Breast epithelium (tissue), 4 donors: ENCODE results near the gene SIK3. TPM values are rescaled to one million over a fixed set of nuclear protein-coding genes. Genes with fewer than 3 reads are reported as not detected.

Experiments
- DNase-seq, 2 donors: peaks; one replicate each; pipeline ENCODE4 v3.0.0-alpha.2; 2019; ENCODE audit warnings: low spot score in 2 of 2
- H3K27ac ChIP-seq, 2 donors: fragments of 200-600 bp; sonication (generic) in 1 of 2; one replicate each; pipeline ENCODE4 v1.5.1; 2016 to 2019; ENCODE audit warnings: mild to moderate bottlenecking in 1 of 2
- H3K27me3 ChIP-seq, 2 donors: fragments of 200-600 bp; sonication (generic) in 1 of 2; one replicate each; pipeline versions ENCODE4 v1.5.1 to v1.6.0; 2017 to 2019; ENCODE audit warnings: control low read depth in 1 of 2, mild to moderate bottlenecking in 1 of 2
- H3K36me3 ChIP-seq: fragments of 200-600 bp; one replicate; pipeline ENCODE4 v1.5.1; 2019
- H3K4me1 ChIP-seq, 2 donors: fragments of 200-600 bp; sonication (generic); one replicate each; pipeline ENCODE4 v1.5.1; 2016 to 2019; ENCODE audit warnings: control low read depth in 1 of 2
- H3K4me3 ChIP-seq, 3 donors: fragments of 200-600 bp; sonication (generic); 1 replicate in 2 of 3; 2 replicates in 1 of 3; pipeline ENCODE4 v1.5.1; 2016 to 2019; ENCODE audit warnings: mild to moderate bottlenecking in 3 of 3, moderate library complexity in 2 of 3
- H3K9me3 ChIP-seq, 2 donors: fragments of 200-600 bp; sonication (generic) in 1 of 2; one replicate each; pipeline ENCODE4 v1.5.1; 2016 to 2019; ENCODE audit warnings: control low read depth in 1 of 2
- CTCF ChIP-seq, 3 donors: fragments of 450-650 bp; IDR thresholded peaks; one replicate each; pipeline ENCODE4 v1.5.1; 2016 to 2017; ENCODE audit warnings: antibody characterized with exemption in 3 of 3, mild to moderate bottlenecking in 3 of 3, moderate library complexity in 3 of 3
- POLR2A ChIP-seq: fragments of 450-650 bp; IDR thresholded peaks from one replicate; pipeline ENCODE4 v1.6.1; 2016; ENCODE audit warnings: antibody characterized with exemption, mild to moderate bottlenecking, moderate library complexity
- POLR2AphosphoS5 ChIP-seq, 3 donors: sonication (generic); formaldehyde crosslinking; IDR thresholded peaks; one replicate each; pipeline ENCODE4 v1.6.1; 2017; ENCODE audit warnings: antibody characterized with exemption in 3 of 3
- intact Hi-C: fragments of 100-400 bp; cut with DNase I; formaldehyde crosslinking; loops from one replicate; pipeline ENCODE4 v1.15.1; 2023; ENCODE audit warnings: low total_unique reads
- total RNA-seq, 3 donors: library from RNA; depleted of rRNA; stranded (reverse); fragments of >200 nt; gene quantifications; one replicate each; pipeline ENCODE4 v1.1.0, GENCODE V29; 2016

Gene SIK3
- total RNA-seq, 3 donors from 2014 or later: 26.9 to 110 (median 57.0) TPM

GRCh38 chr11:117091753-117092477 lies 6.3 kb downstream of the SIK3 start:
- Histone ChIP-seq H3K9me3 (no peaks in the 10 kb centered on the region), H3K27me3 (no peaks in the 10 kb centered on the region), H3K27ac (peak overlapping the region; percentile 30 to 57), H3K4me1 (peaks cover 0 to 13% of the 10 kb centered on the region in 2 donors), H3K4me3 (no peak overlapping the region), H3K36me3 (no peaks in the 10 kb centered on the region)
- intact Hi-C loops: no loop called here
- TF ChIP-seq POLR2AphosphoS5 (IDR thresholded peaks at IDR 0.05) (no peak), CTCF (IDR thresholded peaks at IDR 0.05) (no peak), POLR2A (no peak)
- DNase-seq: no peak

GRCh38 chr11:117090111-117090706 lies 8.0 kb downstream of the SIK3 start:
- Histone ChIP-seq H3K4me1 (peaks cover 0 to 13% of the 10 kb centered on the region in 2 donors), H3K27ac (peak overlapping the region; percentile 59 to 79), H3K4me3 (no peak overlapping the region), H3K36me3 (no peaks in the 10 kb centered on the region), H3K9me3 (no peaks in the 10 kb centered on the region), H3K27me3 (no peaks in the 10 kb centered on the region)
- no peak for DNase-seq
- intact Hi-C loops: no loop called here
- TF ChIP-seq POLR2AphosphoS5 (IDR thresholded peaks at IDR 0.05): no peak
- TF ChIP-seq POLR2A: no peak

DNA sequence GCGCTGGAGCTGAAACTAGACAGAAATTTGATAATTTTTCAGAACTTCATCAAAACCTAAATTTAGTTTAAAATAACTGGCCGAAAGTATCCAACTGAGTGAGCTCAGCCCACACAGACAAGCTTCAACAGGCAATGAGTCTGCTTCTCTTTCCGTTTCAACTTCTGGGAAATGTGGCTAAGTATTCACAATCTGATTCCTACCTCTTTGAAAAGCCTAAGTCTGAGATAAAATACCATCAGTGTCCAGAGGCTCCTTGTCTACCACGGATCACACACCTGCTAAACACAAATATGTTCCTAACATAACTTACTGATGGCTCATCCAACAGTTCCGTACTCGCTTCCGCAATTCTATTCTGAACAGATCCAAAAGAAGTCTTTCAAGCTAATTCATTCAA lies 8.5 kb downstream of the SIK3 start:
- Histone ChIP-seq H3K4me1 (peaks cover 0 to 13% of the 10 kb centered on the region in 2 donors), H3K9me3 (no peaks in the 10 kb centered on the region), H3K27me3 (no peaks in the 10 kb centered on the region), H3K4me3 (no peak overlapping the region), H3K36me3 (no peaks in the 10 kb centered on the region), H3K27ac (peak overlapping the region; percentile 59 to 79)
- intact Hi-C loops: no loop called here
- no peak for DNase-seq
- TF ChIP-seq CTCF (IDR thresholded peaks at IDR 0.05): no peak
- TF ChIP-seq POLR2AphosphoS5 (IDR thresholded peaks at IDR 0.05): peak in 1 of 3 donors; percentile 9
- TF ChIP-seq POLR2A: no peak

DNA sequence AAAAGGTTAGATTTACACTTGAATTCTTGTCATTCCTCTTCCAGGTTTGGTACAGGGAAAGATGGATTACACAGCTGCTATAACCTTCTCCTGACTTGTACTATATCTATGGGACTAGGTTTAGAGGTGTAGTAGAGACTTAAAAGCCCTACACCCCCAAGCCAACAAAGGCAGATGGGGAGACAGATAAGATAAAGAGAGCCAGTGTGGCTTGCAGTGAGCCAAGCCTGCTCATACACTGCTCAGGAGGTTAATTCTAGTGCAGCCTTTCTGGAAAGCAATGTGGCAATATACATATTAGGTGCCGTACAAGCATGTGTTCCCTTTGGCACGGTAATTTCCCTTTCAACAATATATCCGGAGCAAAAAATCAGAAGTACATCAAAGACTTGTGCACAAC lies 10.8 kb downstream of the SIK3 start:
- no peak for DNase-seq
- intact Hi-C loops: no loop called here
- Histone ChIP-seq H3K4me1 (peaks cover 0 to 1% of the 10 kb centered on the region in 2 donors), H3K4me3 (no peak overlapping the region), H3K27me3 (no peaks in the 10 kb centered on the region), H3K36me3 (no peaks in the 10 kb centered on the region), H3K9me3 (no peaks in the 10 kb centered on the region), H3K27ac (peak overlapping the region in 1 of 2 donors; percentile 2)
- no peak for TF ChIP-seq CTCF (IDR thresholded peaks at IDR 0.05)

GRCh38 chr11:117084992-117085391 lies 13.2 kb downstream of the SIK3 start:
- H3K27me3 ChIP-seq: no peaks in the 10 kb centered on the region
- no peaks in the 10 kb centered on the region for H3K9me3 ChIP-seq
- no peaks in the 10 kb centered on the region for H3K36me3 ChIP-seq
- TF ChIP-seq POLR2AphosphoS5 (IDR thresholded peaks at IDR 0.05): no peak
- no peak for TF ChIP-seq POLR2A
- intact Hi-C loops: no loop called here
- no peaks in the 10 kb centered on the region for H3K4me1 ChIP-seq
- H3K4me3 ChIP-seq: no peak overlapping the region
- no peak for DNase-seq
- no peak overlapping the region for H3K27ac ChIP-seq
